HepG2 (cell line): ENCODE data around the gene OVCA2. TPM values are rescaled to one million over a fixed set of nuclear protein-coding genes. Genes with fewer than 3 reads are reported as not detected.

ENCODE experiments used
- ATF1 ChIP-seq: IDR thresholded peaks from 2 replicates; pipeline ENCODE4 v1.6.1; 2016; ENCODE audit warnings: mild to moderate bottlenecking, control low read depth
- BRD4 ChIP-seq: sonication (generic); formaldehyde crosslinking; IDR thresholded peaks from 2 replicates; pipeline ENCODE4 v1.4.0; 2020; ENCODE audit warnings: missing genetic modification reagents
- EHMT2 ChIP-seq: fragments of 200-600 bp; sonication (generic); IDR thresholded peaks from 2 replicates; pipeline ENCODE4 v1.7.0; 2017; ENCODE audit warnings: antibody characterized with exemption, low read depth, low read length, borderline replicate concordance
- GABPA ChIP-seq, 2 experiments: IDR thresholded peaks; 2 replicates each; pipeline ENCODE4 v1.6.1; 2011 to 2016; ENCODE audit warnings: low read depth in 2 of 2, low read length in 1 of 2, missing biosample characterization in 1 of 2, missing genetic modification characterization in 1 of 2
- GABPB1 ChIP-seq: IDR thresholded peaks from 2 replicates; pipeline ENCODE4 v1.6.1; 2016; ENCODE audit warnings: mild to moderate bottlenecking, missing genetic modification reagents, moderate library complexity, missing compliant biosample characterization
- GTF2F1 ChIP-seq: fragments of 150-350 bp; IDR thresholded peaks from 2 replicates; pipeline ENCODE4 v1.6.1; 2014; ENCODE audit warnings: low read length
- HDAC6 ChIP-seq: fragments of 200-600 bp; sonication (generic); IDR thresholded peaks from 2 replicates; pipeline ENCODE4 v1.7.0; 2017; ENCODE audit warnings: mild to moderate bottlenecking, antibody characterized with exemption, low read length, low read depth
- HNF4A ChIP-seq: sonication (generic); formaldehyde crosslinking; IDR thresholded peaks from 2 replicates; pipeline ENCODE4 v1.4.0; 2020; ENCODE audit warnings: missing genetic modification reagents
- LCORL ChIP-seq, 2 experiments: fragments of 450-650 bp in 1 of 2; sonication (generic) in 1 of 2; formaldehyde crosslinking in 1 of 2; IDR thresholded peaks; 2 replicates each; pipeline versions ENCODE4 v1.5.0 to v1.6.1; 2017 to 2020; ENCODE audit warnings: antibody characterized with exemption in 1 of 2, missing genetic modification reagents in 1 of 2
- SATB2 ChIP-seq: sonication (generic); formaldehyde crosslinking; IDR thresholded peaks from 2 replicates; pipeline ENCODE4 v1.5.0; 2020; ENCODE audit warnings: missing genetic modification reagents
- ZNF160 ChIP-seq: sonication (generic); formaldehyde crosslinking; IDR thresholded peaks from 2 replicates; pipeline ENCODE4 v1.8.0; 2022; ENCODE audit warnings: mild to moderate bottlenecking, inconsistent platforms, missing genetic modification reagents
- ZNF350 ChIP-seq: sonication (generic); formaldehyde crosslinking; IDR thresholded peaks from 2 replicates; pipeline ENCODE4 v1.4.0; 2020; ENCODE audit warnings: mild to moderate bottlenecking, low read depth, missing genetic modification reagents, borderline replicate concordance
- polyA plus RNA-seq, 8 experiments: library from polyadenylated mRNA; depleted of rRNA in 3 of 8; stranded (reverse) in 7 of 8; unstranded in 1 of 8; fragments of >200 nt; fragmentation: Illumina TruSeq in 4 of 8; extraction: Trizol in 4 of 8; gene quantifications; 2 replicates each; pipeline versions ENCODE4 v1.2.1 to v1.2.3, GENCODE V29; 2011 to 2016; ENCODE audit warnings: low read depth in 4 of 8, missing spikeins in 1 of 8, mixed read lengths in 1 of 8; ENCODE audit not compliant: insufficient read depth in 1 of 8
- total RNA-seq, 5 experiments: library from RNA; depleted of rRNA; stranded (reverse); fragments of >200 nt; fragmentation: Illumina TruSeq; extraction: Trizol; gene quantifications; 2 replicates each; pipeline ENCODE4 v1.2.3, GENCODE V29; 2016; ENCODE audit warnings: low read depth in 1 of 5
- TF ChIP-seq, protein P1 (sequence below): sonication (generic); formaldehyde crosslinking; IDR thresholded peaks from 2 replicates; pipeline ENCODE4 v1.4.0; 2020; ENCODE audit warnings: missing genetic modification reagents
- TF ChIP-seq, protein P2 (sequence below): sonication (generic); formaldehyde crosslinking; IDR thresholded peaks from 2 replicates; pipeline ENCODE4 v1.9.0; 2022; ENCODE audit warnings: missing genetic modification reagents, mild to moderate bottlenecking, borderline replicate concordance
- TF ChIP-seq, protein P3 (sequence below): IDR thresholded peaks from 2 replicates; pipeline ENCODE4 v1.6.1; 2018; ENCODE audit warnings: missing genetic modification reagents
- TF ChIP-seq, protein P4 (sequence below): fragments of 450-650 bp; IDR thresholded peaks from 2 replicates; pipeline ENCODE4 v1.6.1; 2017; ENCODE audit warnings: mild to moderate bottlenecking
- TF ChIP-seq, protein P5 (sequence below): sonication (generic); formaldehyde crosslinking; IDR thresholded peaks from 2 replicates; pipeline ENCODE4 v1.8.0; 2022; ENCODE audit warnings: mild to moderate bottlenecking, missing genetic modification reagents, moderate library complexity
- TF ChIP-seq, protein P6 (sequence below): sonication (generic); formaldehyde crosslinking; IDR thresholded peaks from 2 replicates; pipeline ENCODE4 v1.5.0; 2020; ENCODE audit warnings: missing genetic modification reagents

The OVCA2 gene
- total and polyA plus RNA-seq, 2 of the 13 experiments (the other 11 are each of a cell fraction or from before 2014, with no cell fraction given), result 23.7 to 28.2 TPM

DNA sequence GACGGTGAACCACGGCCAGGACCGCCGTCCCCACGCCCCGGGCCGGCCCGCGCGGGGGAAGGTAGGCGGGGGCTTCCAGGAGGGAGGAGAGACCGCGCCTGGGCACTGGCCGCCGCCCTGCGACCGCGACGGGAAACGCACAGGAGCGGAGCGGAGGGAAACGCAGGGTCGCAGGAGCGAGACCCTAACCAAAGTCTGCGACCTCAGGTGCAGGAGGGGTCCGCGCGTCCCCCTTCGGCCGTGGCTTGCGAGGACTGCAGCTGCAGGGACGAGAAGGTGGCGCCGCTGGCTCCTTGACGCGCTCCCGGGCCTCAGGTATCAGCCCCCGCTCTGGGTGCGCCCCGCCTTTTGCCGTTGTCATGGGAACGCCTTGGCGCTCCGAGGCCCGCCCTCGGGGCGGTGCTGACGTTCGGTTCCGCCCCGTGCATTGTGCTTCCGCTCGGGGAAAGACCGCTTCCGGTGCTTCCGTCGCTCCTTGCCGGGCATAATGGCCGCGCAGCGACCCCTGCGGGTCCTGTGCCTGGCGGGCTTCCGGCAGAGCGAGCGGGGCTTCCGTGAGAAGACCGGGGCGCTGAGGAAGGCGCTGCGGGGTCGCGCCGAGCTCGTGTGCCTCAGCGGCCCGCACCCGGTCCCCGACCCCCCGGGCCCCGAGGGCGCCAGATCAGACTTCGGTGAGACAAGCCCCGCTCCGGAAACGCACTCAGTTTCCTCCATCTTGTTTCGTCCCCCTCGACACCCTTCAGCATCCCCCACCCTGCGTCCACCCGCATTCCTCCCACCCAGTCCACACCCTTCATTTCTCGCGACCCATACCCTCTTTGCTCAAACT is at the start of gene OVCA2 (continued):
- TF ChIP-seq, protein P1, sequence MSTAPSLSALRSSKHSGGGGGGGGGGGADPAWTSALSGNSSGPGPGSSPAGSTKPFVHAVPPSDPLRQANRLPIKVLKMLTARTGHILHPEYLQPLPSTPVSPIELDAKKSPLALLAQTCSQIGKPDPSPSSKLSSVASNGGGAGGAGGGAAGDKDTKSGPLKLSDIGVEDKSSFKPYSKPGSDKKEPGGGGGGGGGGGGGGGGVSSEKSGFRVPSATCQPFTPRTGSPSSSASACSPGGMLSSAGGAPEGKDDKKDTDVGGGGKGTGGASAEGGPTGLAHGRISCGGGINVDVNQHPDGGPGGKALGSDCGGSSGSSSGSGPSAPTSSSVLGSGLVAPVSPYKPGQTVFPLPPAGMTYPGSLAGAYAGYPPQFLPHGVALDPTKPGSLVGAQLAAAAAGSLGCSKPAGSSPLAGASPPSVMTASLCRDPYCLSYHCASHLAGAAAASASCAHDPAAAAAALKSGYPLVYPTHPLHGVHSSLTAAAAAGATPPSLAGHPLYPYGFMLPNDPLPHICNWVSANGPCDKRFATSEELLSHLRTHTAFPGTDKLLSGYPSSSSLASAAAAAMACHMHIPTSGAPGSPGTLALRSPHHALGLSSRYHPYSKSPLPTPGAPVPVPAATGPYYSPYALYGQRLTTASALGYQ (CRISPR knock-in tag), result no peak
- TF ChIP-seq ATF1 (peak; percentile 66), HNF4A (CRISPR knock-in tag) (peak; percentile 26; the same call in 1 of the 2 replicates), SATB2 (CRISPR knock-in tag) (no peak), ZNF350 (CRISPR knock-in tag) (peak; percentile 49; the same call in 1 of the 2 replicates), EHMT2 (no peak), LCORL (IDR thresholded peaks at IDR 0.05) (no peak), LCORL (CRISPR knock-in tag; IDR thresholded peaks at IDR 0.05) (peak; percentile 75; the same call in 1 of the 2 replicates), GABPB1 (CRISPR knock-in tag) (peak; percentile 99), HDAC6 (no peak), BRD4 (CRISPR knock-in tag) (peak; percentile 91), GABPA (IDR thresholded peaks at IDR 0.05; ENCODE audit: low read depth, low read length) (peak; percentile 99), GABPA (CRISPR knock-in tag; IDR thresholded peaks at IDR 0.05; ENCODE audit: low read depth) (peak; percentile 94), ZNF160 (CRISPR knock-in tag) (no peak; the same call in 1 of the 2 replicates), GTF2F1 (no peak)
- TF ChIP-seq, protein P2, sequence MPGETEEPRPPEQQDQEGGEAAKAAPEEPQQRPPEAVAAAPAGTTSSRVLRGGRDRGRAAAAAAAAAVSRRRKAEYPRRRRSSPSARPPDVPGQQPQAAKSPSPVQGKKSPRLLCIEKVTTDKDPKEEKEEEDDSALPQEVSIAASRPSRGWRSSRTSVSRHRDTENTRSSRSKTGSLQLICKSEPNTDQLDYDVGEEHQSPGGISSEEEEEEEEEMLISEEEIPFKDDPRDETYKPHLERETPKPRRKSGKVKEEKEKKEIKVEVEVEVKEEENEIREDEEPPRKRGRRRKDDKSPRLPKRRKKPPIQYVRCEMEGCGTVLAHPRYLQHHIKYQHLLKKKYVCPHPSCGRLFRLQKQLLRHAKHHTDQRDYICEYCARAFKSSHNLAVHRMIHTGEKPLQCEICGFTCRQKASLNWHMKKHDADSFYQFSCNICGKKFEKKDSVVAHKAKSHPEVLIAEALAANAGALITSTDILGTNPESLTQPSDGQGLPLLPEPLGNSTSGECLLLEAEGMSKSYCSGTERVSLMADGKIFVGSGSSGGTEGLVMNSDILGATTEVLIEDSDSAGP (CRISPR knock-in tag), result peak; percentile 57; the same call in 1 of the 2 replicates
- TF ChIP-seq, protein P3, sequence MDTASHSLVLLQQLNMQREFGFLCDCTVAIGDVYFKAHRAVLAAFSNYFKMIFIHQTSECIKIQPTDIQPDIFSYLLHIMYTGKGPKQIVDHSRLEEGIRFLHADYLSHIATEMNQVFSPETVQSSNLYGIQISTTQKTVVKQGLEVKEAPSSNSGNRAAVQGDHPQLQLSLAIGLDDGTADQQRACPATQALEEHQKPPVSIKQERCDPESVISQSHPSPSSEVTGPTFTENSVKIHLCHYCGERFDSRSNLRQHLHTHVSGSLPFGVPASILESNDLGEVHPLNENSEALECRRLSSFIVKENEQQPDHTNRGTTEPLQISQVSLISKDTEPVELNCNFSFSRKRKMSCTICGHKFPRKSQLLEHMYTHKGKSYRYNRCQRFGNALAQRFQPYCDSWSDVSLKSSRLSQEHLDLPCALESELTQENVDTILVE (CRISPR knock-in tag), result peak; percentile 79
- TF ChIP-seq, protein P4, sequence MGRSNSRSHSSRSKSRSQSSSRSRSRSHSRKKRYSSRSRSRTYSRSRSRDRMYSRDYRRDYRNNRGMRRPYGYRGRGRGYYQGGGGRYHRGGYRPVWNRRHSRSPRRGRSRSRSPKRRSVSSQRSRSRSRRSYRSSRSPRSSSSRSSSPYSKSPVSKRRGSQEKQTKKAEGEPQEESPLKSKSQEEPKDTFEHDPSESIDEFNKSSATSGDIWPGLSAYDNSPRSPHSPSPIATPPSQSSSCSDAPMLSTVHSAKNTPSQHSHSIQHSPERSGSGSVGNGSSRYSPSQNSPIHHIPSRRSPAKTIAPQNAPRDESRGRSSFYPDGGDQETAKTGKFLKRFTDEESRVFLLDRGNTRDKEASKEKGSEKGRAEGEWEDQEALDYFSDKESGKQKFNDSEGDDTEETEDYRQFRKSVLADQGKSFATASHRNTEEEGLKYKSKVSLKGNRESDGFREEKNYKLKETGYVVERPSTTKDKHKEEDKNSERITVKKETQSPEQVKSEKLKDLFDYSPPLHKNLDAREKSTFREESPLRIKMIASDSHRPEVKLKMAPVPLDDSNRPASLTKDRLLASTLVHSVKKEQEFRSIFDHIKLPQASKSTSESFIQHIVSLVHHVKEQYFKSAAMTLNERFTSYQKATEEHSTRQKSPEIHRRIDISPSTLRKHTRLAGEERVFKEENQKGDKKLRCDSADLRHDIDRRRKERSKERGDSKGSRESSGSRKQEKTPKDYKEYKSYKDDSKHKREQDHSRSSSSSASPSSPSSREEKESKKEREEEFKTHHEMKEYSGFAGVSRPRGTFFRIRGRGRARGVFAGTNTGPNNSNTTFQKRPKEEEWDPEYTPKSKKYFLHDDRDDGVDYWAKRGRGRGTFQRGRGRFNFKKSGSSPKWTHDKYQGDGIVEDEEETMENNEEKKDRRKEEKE, result no peak
- TF ChIP-seq, protein P5, sequence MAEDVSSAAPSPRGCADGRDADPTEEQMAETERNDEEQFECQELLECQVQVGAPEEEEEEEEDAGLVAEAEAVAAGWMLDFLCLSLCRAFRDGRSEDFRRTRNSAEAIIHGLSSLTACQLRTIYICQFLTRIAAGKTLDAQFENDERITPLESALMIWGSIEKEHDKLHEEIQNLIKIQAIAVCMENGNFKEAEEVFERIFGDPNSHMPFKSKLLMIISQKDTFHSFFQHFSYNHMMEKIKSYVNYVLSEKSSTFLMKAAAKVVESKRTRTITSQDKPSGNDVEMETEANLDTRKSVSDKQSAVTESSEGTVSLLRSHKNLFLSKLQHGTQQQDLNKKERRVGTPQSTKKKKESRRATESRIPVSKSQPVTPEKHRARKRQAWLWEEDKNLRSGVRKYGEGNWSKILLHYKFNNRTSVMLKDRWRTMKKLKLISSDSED (CRISPR knock-in tag), result no peak
- TF ChIP-seq, protein P6, sequence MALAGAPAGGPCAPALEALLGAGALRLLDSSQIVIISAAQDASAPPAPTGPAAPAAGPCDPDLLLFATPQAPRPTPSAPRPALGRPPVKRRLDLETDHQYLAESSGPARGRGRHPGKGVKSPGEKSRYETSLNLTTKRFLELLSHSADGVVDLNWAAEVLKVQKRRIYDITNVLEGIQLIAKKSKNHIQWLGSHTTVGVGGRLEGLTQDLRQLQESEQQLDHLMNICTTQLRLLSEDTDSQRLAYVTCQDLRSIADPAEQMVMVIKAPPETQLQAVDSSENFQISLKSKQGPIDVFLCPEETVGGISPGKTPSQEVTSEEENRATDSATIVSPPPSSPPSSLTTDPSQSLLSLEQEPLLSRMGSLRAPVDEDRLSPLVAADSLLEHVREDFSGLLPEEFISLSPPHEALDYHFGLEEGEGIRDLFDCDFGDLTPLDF (CRISPR knock-in tag), result peak; percentile 65; the same call in 1 of the 2 replicates
